Sigmoid colon (tissue), 4 donors: ENCODE results near the gene KATNB1.

Experiments
- EP300 ChIP-seq, 4 donors: sonication (generic); formaldehyde crosslinking; IDR thresholded peaks; one replicate each; pipeline ENCODE4 v1.6.1; 2017; ENCODE audit warnings: antibody characterized with exemption in 4 of 4
- TF ChIP-seq, protein P1 (sequence below), 4 experiments: fragments of 450-650 bp in 3 of 4; fragments of 200-600 bp in 1 of 4; IDR thresholded peaks; one replicate each; pipeline ENCODE4 v1.5.1; 2016 to 2019; ENCODE audit warnings: antibody characterized with exemption in 4 of 4, mild to moderate bottlenecking in 3 of 4, moderate library complexity in 2 of 4

DNA sequence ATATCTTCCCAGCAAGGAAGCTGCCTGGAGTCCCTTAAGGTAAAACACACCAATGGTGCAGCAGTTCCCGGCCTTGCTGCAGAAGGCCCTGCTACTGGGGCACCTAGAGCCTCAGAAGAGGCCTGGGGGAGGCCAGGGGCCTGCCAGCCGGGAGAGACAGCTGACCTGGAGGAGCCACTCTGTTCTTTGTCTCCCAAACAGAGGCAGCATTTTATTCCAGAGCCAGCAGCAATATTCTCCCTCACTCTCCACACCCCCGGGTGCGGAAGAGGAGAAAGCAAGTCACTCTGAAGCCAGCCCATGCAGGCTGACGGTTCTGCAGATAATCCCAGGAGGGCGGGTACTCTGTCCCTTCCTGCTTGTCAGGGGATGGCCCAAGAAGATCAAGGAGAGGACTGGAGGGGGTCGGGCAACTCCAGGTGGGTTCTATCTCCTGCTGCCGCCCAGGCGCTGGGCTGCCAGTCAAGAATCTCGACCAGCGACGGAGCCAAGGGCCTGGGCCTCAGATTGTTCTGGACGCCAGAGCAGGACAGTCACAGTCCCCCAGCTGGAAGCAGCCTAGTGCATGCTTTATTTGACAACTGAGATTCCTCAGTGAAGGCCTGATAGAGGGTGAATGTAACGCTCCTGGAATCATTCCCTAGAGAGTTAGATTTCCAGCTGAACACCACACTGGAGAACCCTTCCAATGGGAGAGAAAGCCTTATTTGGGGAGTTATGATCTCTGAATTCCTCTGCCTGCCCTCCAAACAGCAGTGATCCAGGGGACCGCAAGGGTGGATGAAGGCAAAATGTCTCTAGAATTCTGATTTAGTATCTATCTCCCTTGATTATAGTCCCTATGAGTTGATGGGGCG lies 67.8 kb downstream of the KATNB1 start:
- TF ChIP-seq, protein P1, sequence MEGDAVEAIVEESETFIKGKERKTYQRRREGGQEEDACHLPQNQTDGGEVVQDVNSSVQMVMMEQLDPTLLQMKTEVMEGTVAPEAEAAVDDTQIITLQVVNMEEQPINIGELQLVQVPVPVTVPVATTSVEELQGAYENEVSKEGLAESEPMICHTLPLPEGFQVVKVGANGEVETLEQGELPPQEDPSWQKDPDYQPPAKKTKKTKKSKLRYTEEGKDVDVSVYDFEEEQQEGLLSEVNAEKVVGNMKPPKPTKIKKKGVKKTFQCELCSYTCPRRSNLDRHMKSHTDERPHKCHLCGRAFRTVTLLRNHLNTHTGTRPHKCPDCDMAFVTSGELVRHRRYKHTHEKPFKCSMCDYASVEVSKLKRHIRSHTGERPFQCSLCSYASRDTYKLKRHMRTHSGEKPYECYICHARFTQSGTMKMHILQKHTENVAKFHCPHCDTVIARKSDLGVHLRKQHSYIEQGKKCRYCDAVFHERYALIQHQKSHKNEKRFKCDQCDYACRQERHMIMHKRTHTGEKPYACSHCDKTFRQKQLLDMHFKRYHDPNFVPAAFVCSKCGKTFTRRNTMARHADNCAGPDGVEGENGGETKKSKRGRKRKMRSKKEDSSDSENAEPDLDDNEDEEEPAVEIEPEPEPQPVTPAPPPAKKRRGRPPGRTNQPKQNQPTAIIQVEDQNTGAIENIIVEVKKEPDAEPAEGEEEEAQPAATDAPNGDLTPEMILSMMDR (IDR thresholded peaks at IDR 0.05): no peak
- no peak for TF ChIP-seq EP300 (IDR thresholded peaks at IDR 0.05)
